ENCODE data around the gene LDLRAD3.

DNA sequence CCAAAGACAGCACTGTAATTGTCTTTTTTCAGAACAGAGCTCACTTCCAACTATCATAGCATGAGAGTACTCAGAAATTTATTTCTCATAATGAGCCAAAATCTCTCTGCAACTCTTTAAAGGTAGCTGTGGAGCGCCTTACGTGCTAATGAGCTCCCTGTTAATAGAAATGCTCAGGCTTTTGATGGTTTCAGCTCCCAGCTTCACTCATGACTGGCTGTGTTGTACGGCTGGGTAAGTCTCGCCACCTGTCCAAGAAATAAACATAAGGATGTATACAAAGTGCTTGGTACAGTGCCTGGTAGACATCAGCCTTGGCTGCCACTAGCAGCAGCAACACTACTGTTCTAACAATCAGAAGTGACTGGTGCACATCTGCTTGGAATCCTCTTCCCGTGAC, 109.4 kb downstream of the LDLRAD3 start:
- TF ChIP-seq EP300 (IDR thresholded peaks at IDR 0.05; ENCODE audit: borderline replicate concordance): no peak
- TF ChIP-seq TAF1 (IDR thresholded peaks at IDR 0.05; ENCODE audit: low read depth): no peak
- TF ChIP-seq TEAD4 (IDR thresholded peaks at IDR 0.05): no peak
- TF ChIP-seq CEBPB (IDR thresholded peaks at IDR 0.05): no peak
- TF ChIP-seq, protein P1, sequence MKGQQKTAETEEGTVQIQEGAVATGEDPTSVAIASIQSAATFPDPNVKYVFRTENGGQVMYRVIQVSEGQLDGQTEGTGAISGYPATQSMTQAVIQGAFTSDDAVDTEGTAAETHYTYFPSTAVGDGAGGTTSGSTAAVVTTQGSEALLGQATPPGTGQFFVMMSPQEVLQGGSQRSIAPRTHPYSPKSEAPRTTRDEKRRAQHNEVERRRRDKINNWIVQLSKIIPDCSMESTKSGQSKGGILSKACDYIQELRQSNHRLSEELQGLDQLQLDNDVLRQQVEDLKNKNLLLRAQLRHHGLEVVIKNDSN (IDR thresholded peaks at IDR 0.05): no peak
- TF ChIP-seq YY1 (IDR thresholded peaks at IDR 0.05; ENCODE audit: low read depth): no peak
- no peak for TF ChIP-seq TCF12 (IDR thresholded peaks at IDR 0.05; ENCODE audit: low read depth)
- TF ChIP-seq RAD21 (IDR thresholded peaks at IDR 0.05; ENCODE audit: low read depth): no peak
